SU-DHL-6 (cell line): ENCODE results near the gene TMEM116.

Experiments used
- CTCF ChIP-seq: fragments of 200-600 bp; sonication (generic); IDR thresholded peaks from one replicate; pipeline ENCODE4 v1.5.1; 2017; ENCODE audit warnings: antibody characterized with exemption, mild to moderate bottlenecking, low read length, moderate library complexity; ENCODE audit not compliant: insufficient read depth, poor library complexity, severe bottlenecking
- EZH2phosphoT487 ChIP-seq: fragments of 200-600 bp; sonication (generic), shearing (Covaris generic); conservative IDR thresholded peaks from 2 replicates; pipeline ENCODE4 v1.6.1; 2018; ENCODE audit warnings: mild to moderate bottlenecking, antibody characterized with exemption, low read length, moderate library complexity, mixed read lengths

DNA sequence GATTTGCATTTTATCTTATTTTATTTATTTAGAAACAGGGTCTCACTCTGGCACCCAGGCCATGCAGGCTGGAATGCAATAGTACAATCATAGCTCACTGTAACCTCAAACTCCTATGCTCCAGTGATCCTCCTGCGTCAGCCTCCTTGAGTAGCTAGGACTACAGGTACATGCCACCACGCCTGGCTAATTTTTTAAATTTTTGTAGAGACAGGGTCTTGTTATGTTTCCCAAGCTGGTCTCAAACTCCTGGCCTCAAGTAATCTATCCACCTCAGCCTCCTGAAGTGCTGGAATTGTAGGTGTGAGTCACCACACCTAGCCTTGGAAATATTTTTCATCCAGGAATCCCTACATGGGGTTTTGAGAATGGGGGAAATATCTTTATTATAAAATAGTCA, 86.3 kb downstream of the TMEM116 start:
- TF ChIP-seq CTCF (no peak), EZH2phosphoT487 (no peak)
